HL-60 (cell line): Measurements from ENCODE around the gene PKNOX1.
A peak's percentile ranks its signal among the peaks of the same experiment; 100 is the strongest.

Experiments used
- POLR2AphosphoS5 ChIP-seq: IDR thresholded peaks from 2 replicates; pipeline ENCODE4 v1.6.1; 2012; ENCODE audit warnings: low read depth
- REST ChIP-seq: IDR thresholded peaks from 2 replicates; pipeline ENCODE4 v1.6.1; 2012; ENCODE audit warnings: low read depth; ENCODE audit not compliant: insufficient replicate concordance
- SPI1 ChIP-seq: IDR thresholded peaks from 2 replicates; pipeline ENCODE4 v1.6.1; 2012; ENCODE audit warnings: low read depth, mild to moderate bottlenecking, borderline replicate concordance
- TF ChIP-seq, protein P1 (sequence below): IDR thresholded peaks from one replicate; pipeline ENCODE4 v1.5.1; 2011; ENCODE audit warnings: low read length, control low read depth, inconsistent platforms; ENCODE audit not compliant: insufficient read depth

GRCh38 chr21:42980312-42981213 lies 6.2 kb downstream of the PKNOX1 start:
- TF ChIP-seq SPI1 (no peak; the same call in 1 of the 2 replicates), POLR2AphosphoS5 (0 out of 2 replicates have a peak, but pooled peaks have one; percentile 26), REST (no peak)
- TF ChIP-seq, protein P1, sequence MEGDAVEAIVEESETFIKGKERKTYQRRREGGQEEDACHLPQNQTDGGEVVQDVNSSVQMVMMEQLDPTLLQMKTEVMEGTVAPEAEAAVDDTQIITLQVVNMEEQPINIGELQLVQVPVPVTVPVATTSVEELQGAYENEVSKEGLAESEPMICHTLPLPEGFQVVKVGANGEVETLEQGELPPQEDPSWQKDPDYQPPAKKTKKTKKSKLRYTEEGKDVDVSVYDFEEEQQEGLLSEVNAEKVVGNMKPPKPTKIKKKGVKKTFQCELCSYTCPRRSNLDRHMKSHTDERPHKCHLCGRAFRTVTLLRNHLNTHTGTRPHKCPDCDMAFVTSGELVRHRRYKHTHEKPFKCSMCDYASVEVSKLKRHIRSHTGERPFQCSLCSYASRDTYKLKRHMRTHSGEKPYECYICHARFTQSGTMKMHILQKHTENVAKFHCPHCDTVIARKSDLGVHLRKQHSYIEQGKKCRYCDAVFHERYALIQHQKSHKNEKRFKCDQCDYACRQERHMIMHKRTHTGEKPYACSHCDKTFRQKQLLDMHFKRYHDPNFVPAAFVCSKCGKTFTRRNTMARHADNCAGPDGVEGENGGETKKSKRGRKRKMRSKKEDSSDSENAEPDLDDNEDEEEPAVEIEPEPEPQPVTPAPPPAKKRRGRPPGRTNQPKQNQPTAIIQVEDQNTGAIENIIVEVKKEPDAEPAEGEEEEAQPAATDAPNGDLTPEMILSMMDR: no peak
